ENCODE measurements around the gene IMMP2L.

The IMMP2L gene

DNA sequence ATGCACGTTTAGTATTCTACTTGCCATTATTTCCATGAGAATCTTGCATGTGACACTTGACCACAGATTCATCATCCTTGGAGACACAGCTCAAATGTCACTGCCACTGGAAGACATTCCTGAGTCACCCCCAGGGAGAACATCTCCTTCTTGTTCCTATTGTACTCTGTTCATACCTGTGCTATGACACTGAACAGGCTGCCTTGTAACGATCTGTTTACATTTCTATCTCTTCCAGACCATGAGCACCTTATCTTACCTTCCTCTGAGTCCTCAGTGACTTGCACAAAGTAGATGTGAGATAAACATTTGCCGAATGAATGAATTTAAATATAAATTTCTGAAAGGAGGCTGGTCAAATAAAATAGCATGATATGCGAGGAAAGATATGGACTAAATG lies 803.2 kb downstream of the IMMP2L start:
- Histone ChIP-seq H3K4me1 (ENCODE audit: control insufficient read depth, insufficient read depth, low read length) (no peaks in the 10 kb centered on the region), H3K4me3 (ENCODE audit: insufficient read depth, low read depth, low read length) (no peak overlapping the region), H3K36me3 (ENCODE audit: control insufficient read depth, insufficient read depth, low read length) (no peaks in the 10 kb centered on the region), H3K9me3 (ENCODE audit: control insufficient read depth, low read length) (no peaks in the 10 kb centered on the region), H3K27ac (ENCODE audit: insufficient read depth, low read depth, low read length, poor library complexity, severe bottlenecking) (no peak overlapping the region), H3K27me3 (ENCODE audit: control insufficient read depth, insufficient read depth, low read length, poor library complexity, severe bottlenecking) (no peaks in the 10 kb centered on the region)
- WGBS, 2 experiments: 91 to 93% methylated on average over 4 of the region's 4 CpGs

DNA sequence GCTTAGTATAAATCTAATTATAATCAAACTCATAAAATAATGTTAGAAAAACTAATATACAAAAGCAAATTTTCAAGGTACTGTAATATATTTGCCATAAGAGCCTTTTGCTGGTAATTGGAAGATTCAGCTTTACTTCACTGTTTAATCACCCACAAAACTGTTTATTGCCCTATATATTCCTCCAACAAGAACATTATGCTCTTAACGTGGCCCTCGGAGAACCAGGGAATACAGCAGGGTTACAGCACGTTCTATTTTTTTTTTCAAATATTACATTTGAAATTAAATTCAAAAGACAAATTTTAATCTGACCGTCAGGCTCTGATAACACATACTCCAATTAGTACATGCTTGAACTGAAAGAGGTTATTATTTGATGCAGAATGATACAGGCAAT lies 807.6 kb downstream of the IMMP2L start:
- WGBS, 2 experiments: 95 to 97% methylated on average over 3 to 4 of the region's 4 CpGs
- H3K4me1 ChIP-seq (ENCODE audit: control insufficient read depth, insufficient read depth, low read length): no peaks in the 10 kb centered on the region

DNA sequence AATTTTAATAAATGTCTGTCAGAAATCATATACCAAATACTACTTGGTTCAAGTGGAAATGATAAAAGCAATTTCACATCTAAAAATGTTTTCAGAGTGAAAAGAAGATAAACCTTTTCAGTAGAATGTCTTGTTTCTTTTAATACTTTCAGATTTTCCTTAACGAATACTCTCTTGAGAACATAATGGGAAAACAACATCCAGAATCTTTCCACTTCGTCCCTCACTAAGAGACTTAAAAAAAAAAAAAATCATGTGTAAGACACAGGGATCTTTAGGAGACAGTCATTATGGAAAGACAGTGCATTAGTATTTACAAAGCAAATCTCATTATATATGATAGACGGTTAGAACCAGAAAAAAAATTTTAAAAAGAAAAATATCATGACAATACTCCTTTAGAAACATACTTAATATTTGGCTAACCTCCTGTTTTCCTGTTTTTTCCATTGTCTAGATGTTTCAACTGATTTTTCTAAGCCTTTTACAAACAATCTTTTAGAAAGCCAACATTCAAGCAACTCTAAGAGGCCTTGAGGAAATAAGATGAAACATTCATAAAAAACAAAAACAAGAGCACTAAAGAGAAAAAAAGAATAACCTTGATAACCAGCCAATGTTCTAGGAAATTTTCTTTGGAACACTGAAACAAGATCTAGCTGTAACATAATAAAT lies 811.2 kb downstream of the IMMP2L start:
- WGBS, 2 experiments: 86 to 93% methylated on average over 1 to 3 of the region's 3 CpGs
- no peak overlapping the region for H3K4me3 ChIP-seq (ENCODE audit: insufficient read depth, low read depth, low read length)
- no peak overlapping the region for H3K27ac ChIP-seq (ENCODE audit: insufficient read depth, low read depth, low read length, poor library complexity, severe bottlenecking)
- no peaks in the 10 kb centered on the region for H3K9me3 ChIP-seq (ENCODE audit: control insufficient read depth, low read length)
- no peaks in the 10 kb centered on the region for H3K4me1 ChIP-seq (ENCODE audit: control insufficient read depth, insufficient read depth, low read length)
- H3K27me3 ChIP-seq (ENCODE audit: control insufficient read depth, insufficient read depth, low read length, poor library complexity, severe bottlenecking): no peaks in the 10 kb centered on the region
- H3K36me3 ChIP-seq (ENCODE audit: control insufficient read depth, insufficient read depth, low read length): no peaks in the 10 kb centered on the region

More for the DNA sequence above, 807.6 kb downstream of the IMMP2L start:
- H3K4me3 ChIP-seq (ENCODE audit: insufficient read depth, low read depth, low read length): no peak overlapping the region
- no peaks in the 10 kb centered on the region for H3K9me3 ChIP-seq (ENCODE audit: control insufficient read depth, low read length)
- no peaks in the 10 kb centered on the region for H3K27me3 ChIP-seq (ENCODE audit: control insufficient read depth, insufficient read depth, low read length, poor library complexity, severe bottlenecking)
- no peaks in the 10 kb centered on the region for H3K36me3 ChIP-seq (ENCODE audit: control insufficient read depth, insufficient read depth, low read length)
- no peak overlapping the region for H3K27ac ChIP-seq (ENCODE audit: insufficient read depth, low read depth, low read length, poor library complexity, severe bottlenecking)

DNA sequence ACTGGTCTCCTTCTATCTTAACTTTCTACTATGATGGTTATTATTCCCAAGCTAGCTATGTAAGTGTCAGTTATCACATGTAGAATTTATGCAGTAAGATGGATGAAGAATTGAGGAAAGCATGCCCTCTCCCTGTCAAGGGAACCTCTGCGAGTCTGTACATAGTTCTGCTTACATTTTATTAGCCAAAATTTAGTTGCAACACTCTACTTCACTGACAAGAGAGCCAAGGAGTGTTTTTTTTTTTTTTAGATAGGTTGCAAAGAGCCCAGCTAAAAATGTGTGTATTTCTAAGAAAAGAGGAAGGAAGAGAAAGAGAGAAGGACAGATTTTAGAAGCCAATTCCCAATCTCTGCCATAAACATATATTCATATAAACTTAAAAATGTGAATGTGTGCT lies 829.1 kb downstream of the IMMP2L start:
- Histone ChIP-seq H3K9me3 (ENCODE audit: control insufficient read depth, low read length) (no peaks in the 10 kb centered on the region), H3K27ac (ENCODE audit: insufficient read depth, low read depth, low read length, poor library complexity, severe bottlenecking) (no peak overlapping the region), H3K36me3 (ENCODE audit: control insufficient read depth, insufficient read depth, low read length) (no peaks in the 10 kb centered on the region), H3K4me1 (ENCODE audit: control insufficient read depth, insufficient read depth, low read length) (no peaks in the 10 kb centered on the region), H3K27me3 (ENCODE audit: control insufficient read depth, insufficient read depth, low read length, poor library complexity, severe bottlenecking) (no peaks in the 10 kb centered on the region), H3K4me3 (ENCODE audit: insufficient read depth, low read depth, low read length) (no peak overlapping the region)
- WGBS, 2 experiments: 80% methylated on average over 1 of the region's 1 CpG; no CpG with 5 or more reads in 1 of the 2 experiments

DNA sequence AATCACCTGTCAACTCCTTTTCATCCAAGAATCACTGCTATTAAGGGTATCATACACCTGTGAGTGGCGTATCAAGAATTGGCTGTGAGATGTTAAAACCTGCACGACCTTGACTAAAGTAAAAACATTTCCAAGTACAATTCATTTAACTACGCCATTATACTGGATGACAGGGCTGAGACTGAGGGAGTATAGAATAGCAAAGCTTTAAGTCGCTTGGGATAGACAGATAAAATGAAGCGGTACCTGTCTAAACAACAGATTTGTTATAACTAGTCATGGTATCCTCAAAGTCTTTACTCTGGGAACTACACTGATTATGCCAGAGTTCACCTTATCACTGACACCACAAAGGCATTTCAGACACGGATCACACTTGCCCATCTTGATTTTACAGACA lies 837.5 kb downstream of the IMMP2L start:
- Histone ChIP-seq H3K4me3 (ENCODE audit: insufficient read depth, low read depth, low read length) (no peak overlapping the region), H3K27me3 (ENCODE audit: control insufficient read depth, insufficient read depth, low read length, poor library complexity, severe bottlenecking) (no peaks in the 10 kb centered on the region), H3K9me3 (ENCODE audit: control insufficient read depth, low read length) (no peaks in the 10 kb centered on the region), H3K36me3 (ENCODE audit: control insufficient read depth, insufficient read depth, low read length) (no peaks in the 10 kb centered on the region), H3K27ac (ENCODE audit: insufficient read depth, low read depth, low read length, poor library complexity, severe bottlenecking) (no peak overlapping the region), H3K4me1 (ENCODE audit: control insufficient read depth, insufficient read depth, low read length) (no peaks in the 10 kb centered on the region)
- 95% methylated on average over 6 of the region's 6 CpGs for WGBS, 2 experiments

DNA sequence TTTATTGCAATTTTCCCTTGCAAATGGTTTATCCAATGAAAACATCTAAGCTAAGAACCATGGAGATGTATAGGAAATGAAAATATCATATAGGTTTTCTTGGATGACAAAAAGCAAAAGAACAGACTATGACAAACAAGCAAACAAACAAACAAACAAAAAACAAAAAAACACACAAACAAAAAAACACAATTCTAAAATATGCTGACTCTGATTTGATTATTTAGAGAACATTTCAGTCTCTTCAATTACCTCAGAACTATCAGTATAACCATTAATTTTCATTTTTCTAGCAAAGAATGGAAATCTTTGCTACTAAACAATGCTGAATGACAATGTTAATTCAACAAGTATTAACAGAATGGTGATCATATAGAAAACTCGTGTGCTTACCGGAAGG lies 840.9 kb downstream of the IMMP2L start:
- Histone ChIP-seq H3K4me1 (ENCODE audit: control insufficient read depth, insufficient read depth, low read length) (no peaks in the 10 kb centered on the region), H3K4me3 (ENCODE audit: insufficient read depth, low read depth, low read length) (no peak overlapping the region), H3K27ac (ENCODE audit: insufficient read depth, low read depth, low read length, poor library complexity, severe bottlenecking) (no peak overlapping the region), H3K27me3 (ENCODE audit: control insufficient read depth, insufficient read depth, low read length, poor library complexity, severe bottlenecking) (no peaks in the 10 kb centered on the region), H3K9me3 (ENCODE audit: control insufficient read depth, low read length) (no peaks in the 10 kb centered on the region), H3K36me3 (ENCODE audit: control insufficient read depth, insufficient read depth, low read length) (no peaks in the 10 kb centered on the region)
- 95% methylated on average over 2 of the region's 2 CpGs for WGBS, 2 experiments

DNA sequence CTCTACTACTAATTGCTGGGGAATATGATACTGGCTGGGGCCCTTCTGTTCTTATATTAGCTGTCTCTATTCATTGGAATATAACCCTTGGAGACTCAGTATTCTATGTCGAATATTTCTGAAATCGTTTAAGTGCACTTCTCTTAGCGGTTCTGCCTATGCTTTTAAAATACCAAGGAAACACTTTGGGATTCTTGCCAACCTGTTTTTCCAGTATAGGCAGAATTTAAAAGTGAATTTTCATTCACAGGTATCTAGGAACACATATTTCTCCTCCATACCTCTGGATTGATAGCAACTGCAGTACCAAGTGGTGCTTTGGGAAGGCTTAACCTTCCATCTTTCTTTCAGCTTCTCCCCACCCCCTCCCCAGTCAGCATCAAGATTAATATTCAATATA lies 841.7 kb downstream of the IMMP2L start:
- H3K36me3 ChIP-seq (ENCODE audit: control insufficient read depth, insufficient read depth, low read length): no peaks in the 10 kb centered on the region
- no peak overlapping the region for H3K27ac ChIP-seq (ENCODE audit: insufficient read depth, low read depth, low read length, poor library complexity, severe bottlenecking)
- H3K4me1 ChIP-seq (ENCODE audit: control insufficient read depth, insufficient read depth, low read length): no peaks in the 10 kb centered on the region
- no peak overlapping the region for H3K4me3 ChIP-seq (ENCODE audit: insufficient read depth, low read depth, low read length)
- H3K9me3 ChIP-seq (ENCODE audit: control insufficient read depth, low read length): no peaks in the 10 kb centered on the region
- WGBS, 2 experiments: 93 to 96% methylated on average over 3 of the region's 3 CpGs
- H3K27me3 ChIP-seq (ENCODE audit: control insufficient read depth, insufficient read depth, low read length, poor library complexity, severe bottlenecking): no peaks in the 10 kb centered on the region

DNA sequence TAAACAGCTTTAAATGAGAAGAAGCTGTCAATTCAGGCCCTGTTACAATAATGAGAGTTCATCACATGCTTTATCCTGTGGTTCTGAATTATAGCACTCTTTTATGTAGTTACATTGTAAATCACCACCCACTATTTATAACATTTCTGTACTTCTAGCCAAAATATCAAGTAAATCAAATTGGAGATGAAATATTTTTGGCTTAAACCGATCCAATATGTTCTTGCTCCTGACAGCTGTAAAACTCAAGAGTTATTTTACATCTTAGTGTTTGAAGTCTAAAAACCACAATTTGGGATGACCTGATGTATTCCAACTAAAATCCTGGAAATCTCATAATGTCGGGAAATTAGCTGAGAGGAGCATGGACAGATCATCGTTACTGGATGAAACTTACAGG lies 842.6 kb downstream of the IMMP2L start:
- Histone ChIP-seq H3K9me3 (ENCODE audit: control insufficient read depth, low read length) (no peaks in the 10 kb centered on the region), H3K27me3 (ENCODE audit: control insufficient read depth, insufficient read depth, low read length, poor library complexity, severe bottlenecking) (no peaks in the 10 kb centered on the region), H3K4me1 (ENCODE audit: control insufficient read depth, insufficient read depth, low read length) (no peaks in the 10 kb centered on the region), H3K4me3 (ENCODE audit: insufficient read depth, low read depth, low read length) (no peak overlapping the region), H3K36me3 (ENCODE audit: control insufficient read depth, insufficient read depth, low read length) (no peaks in the 10 kb centered on the region), H3K27ac (ENCODE audit: insufficient read depth, low read depth, low read length, poor library complexity, severe bottlenecking) (no peak overlapping the region)
- 93 to 98% methylated on average over 3 of the region's 3 CpGs for WGBS, 2 experiments

DNA sequence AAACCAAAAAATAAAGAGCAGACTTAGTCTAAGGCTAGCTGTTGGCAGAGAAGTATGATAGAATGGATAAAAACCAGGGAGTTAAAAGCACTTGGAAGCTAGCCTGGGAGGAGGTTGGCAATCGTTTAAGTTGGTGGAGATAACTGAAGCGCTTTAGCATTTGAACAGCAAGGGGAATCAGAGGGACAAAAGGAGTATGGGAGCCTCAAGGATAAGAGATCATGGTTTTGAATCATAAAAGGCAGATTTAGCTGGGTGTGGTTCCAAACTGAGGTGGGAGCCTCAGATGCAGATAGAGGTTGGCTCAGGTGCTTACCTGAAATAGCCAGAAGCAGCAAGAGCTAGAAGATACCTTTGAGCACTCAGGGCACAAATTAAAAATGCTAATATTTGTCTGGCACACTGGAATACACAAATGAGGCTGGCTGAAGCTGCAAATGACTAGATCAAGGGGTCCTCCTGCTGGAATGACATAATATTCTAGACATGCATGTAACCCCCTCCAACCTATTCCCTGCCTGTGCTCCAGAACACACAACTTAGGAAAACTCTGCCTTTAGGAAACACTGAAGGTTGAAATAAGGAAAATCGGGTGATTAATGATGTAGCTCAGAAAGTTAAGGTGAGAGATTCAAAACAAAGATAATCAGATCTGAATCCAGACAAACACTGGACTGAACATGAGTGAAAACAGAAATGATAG lies 843.6 kb downstream of the IMMP2L start:
- Histone ChIP-seq H3K4me1 (ENCODE audit: control insufficient read depth, insufficient read depth, low read length) (no peaks in the 10 kb centered on the region), H3K9me3 (ENCODE audit: control insufficient read depth, low read length) (no peaks in the 10 kb centered on the region), H3K27me3 (ENCODE audit: control insufficient read depth, insufficient read depth, low read length, poor library complexity, severe bottlenecking) (no peaks in the 10 kb centered on the region), H3K4me3 (ENCODE audit: insufficient read depth, low read depth, low read length) (no peak overlapping the region), H3K36me3 (ENCODE audit: control insufficient read depth, insufficient read depth, low read length) (no peaks in the 10 kb centered on the region), H3K27ac (ENCODE audit: insufficient read depth, low read depth, low read length, poor library complexity, severe bottlenecking) (no peak overlapping the region)
- WGBS, 2 experiments: 49 to 50% methylated on average over 3 of the region's 3 CpGs

DNA sequence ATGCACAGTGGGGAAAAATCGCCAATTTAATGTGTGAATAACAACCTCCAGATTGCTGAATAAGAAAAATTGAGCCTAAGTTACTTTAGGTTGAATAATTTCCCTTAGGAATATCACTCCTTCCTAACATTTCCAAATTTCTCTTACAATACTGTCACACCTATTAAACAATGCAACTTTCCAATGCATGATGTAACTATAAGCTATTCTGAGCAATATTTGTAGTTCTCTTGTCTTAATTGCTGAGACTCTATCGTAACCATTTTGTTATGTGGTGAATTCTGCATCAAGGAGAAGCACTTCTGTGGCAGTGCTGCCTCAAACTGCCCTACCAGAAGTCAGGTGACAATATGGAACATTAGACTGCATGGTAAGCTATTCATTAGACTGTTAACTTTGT lies 858.1 kb downstream of the IMMP2L start:
- no peak overlapping the region for H3K27ac ChIP-seq (ENCODE audit: insufficient read depth, low read depth, low read length, poor library complexity, severe bottlenecking)

More for the DNA sequence above, 858.1 kb downstream of the IMMP2L start:
- no peaks in the 10 kb centered on the region for H3K4me1 ChIP-seq (ENCODE audit: control insufficient read depth, insufficient read depth, low read length)
- no peaks in the 10 kb centered on the region for H3K9me3 ChIP-seq (ENCODE audit: control insufficient read depth, low read length)
- WGBS, 2 experiments: 88 to 100% methylated on average over 1 to 2 of the region's 2 CpGs
- no peak overlapping the region for H3K4me3 ChIP-seq (ENCODE audit: insufficient read depth, low read depth, low read length)
- no peaks in the 10 kb centered on the region for H3K36me3 ChIP-seq (ENCODE audit: control insufficient read depth, insufficient read depth, low read length)
- H3K27me3 ChIP-seq (ENCODE audit: control insufficient read depth, insufficient read depth, low read length, poor library complexity, severe bottlenecking): no peaks in the 10 kb centered on the region
